Measurements from ENCODE around the gene FAM209A.
"Not testable (repeated sequence)": the region's sequence is repeated elsewhere in the genome, so short reads cannot be mapped to it uniquely, and the experiment has no call there.

FAM209A gene

DNA sequence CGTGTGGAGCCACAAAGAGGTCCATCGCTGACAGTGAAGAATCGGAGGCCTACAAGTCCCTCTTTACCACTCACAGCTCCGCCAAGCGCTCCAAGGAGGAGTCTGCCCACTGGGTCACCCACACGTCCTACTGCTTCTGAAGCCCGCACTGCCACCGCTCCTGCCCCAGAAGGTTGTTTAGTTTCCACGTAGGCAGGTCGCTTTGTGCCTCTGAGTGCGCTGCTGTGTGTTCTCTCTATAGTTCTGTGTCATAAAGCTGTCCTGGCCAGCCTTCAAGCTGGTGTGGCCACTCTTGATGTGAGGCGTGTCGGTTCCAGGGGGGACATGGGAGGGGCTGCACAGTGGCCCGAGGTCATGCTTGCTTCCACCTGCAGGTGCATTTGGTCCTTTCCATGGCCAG is 6.4 kb upstream of the FAM209A start:
- TF ChIP-seq, protein P1, sequence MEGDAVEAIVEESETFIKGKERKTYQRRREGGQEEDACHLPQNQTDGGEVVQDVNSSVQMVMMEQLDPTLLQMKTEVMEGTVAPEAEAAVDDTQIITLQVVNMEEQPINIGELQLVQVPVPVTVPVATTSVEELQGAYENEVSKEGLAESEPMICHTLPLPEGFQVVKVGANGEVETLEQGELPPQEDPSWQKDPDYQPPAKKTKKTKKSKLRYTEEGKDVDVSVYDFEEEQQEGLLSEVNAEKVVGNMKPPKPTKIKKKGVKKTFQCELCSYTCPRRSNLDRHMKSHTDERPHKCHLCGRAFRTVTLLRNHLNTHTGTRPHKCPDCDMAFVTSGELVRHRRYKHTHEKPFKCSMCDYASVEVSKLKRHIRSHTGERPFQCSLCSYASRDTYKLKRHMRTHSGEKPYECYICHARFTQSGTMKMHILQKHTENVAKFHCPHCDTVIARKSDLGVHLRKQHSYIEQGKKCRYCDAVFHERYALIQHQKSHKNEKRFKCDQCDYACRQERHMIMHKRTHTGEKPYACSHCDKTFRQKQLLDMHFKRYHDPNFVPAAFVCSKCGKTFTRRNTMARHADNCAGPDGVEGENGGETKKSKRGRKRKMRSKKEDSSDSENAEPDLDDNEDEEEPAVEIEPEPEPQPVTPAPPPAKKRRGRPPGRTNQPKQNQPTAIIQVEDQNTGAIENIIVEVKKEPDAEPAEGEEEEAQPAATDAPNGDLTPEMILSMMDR (IDR thresholded peaks at IDR 0.05; ENCODE audit: control insufficient read depth, extremely low read depth, insufficient read depth), result no peak
- no peak for DNase-seq (ENCODE audit: low read depth)
- no peak overlapping the region for H3K4me3 ChIP-seq (ENCODE audit: low read depth, low read length)

- H3K4me3 ChIP-seq (ENCODE audit: low read depth, low read length), result no peak overlapping the region
- TF ChIP-seq, protein P1 (IDR thresholded peaks at IDR 0.05; ENCODE audit: control insufficient read depth, extremely low read depth, insufficient read depth), result no peak
- DNase-seq (ENCODE audit: low read depth), result no peak
Measured at GRCh38 chr20:56518721-56519398, 5.7 kb upstream of the FAM209A start.

- no peak for DNase-seq (ENCODE audit: low read depth)
- no peak overlapping the region for H3K4me3 ChIP-seq (ENCODE audit: low read depth, low read length)
- TF ChIP-seq, protein P1 (IDR thresholded peaks at IDR 0.05; ENCODE audit: control insufficient read depth, extremely low read depth, insufficient read depth), result no peak
Measured at GRCh38 chr20:56519551-56519950, 5.0 kb upstream of the FAM209A start.

DNA sequence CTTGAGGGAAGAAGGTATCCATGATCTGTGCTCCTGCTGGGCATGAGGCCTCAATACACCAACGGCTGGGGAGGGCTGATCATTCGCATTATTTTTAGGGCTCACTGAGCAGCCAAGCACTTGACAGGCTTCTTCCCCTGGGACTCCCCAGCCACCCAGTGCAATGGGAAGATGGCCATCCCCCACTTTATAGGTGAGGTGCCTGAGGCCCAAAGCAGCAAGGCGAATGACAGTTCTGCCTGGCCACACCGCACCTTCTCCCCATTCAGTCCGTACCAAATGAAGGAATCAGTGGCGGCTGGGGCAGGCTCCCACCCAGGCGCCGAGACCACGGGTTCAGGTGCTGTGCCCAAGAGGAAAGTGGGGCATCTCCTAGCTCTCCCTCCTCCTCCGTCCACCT is 4.4 kb upstream of the FAM209A start:
- TF ChIP-seq, protein P1 (IDR thresholded peaks at IDR 0.05; ENCODE audit: control insufficient read depth, extremely low read depth, insufficient read depth), result no peak
- H3K4me3 ChIP-seq (ENCODE audit: low read depth, low read length), result no peak overlapping the region
- DNase-seq (ENCODE audit: low read depth), result no peak

GRCh38 chr20:56520746-56521354 is 3.7 kb upstream of the FAM209A start:
- DNase-seq (ENCODE audit: low read depth); H3K4me3 ChIP-seq (ENCODE audit: low read depth, low read length): not testable (repeated sequence)

DNA sequence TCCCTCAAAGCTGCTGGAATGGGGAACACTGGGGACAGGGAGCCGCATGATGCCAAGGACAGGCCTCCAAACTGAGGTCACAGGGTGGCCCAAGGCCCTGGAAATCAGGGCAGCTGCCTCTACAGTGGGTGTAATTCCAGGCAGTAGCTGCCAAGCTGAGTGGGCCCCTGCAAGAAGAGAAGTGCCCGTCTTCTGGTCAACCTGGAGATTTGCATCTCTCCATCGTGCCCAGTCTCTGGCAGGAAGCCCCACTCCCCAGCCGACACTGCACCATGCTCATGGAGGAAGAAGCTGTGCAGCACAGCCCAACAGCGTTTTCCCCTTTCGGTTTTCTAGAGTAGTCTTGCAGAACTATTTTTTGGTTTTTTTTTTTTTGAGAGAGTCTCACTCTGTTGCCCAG is 2.2 kb upstream of the FAM209A start:
- TF ChIP-seq, protein P1 (IDR thresholded peaks at IDR 0.05; ENCODE audit: control insufficient read depth, extremely low read depth, insufficient read depth), result no peak
- no peak for DNase-seq (ENCODE audit: low read depth)
- H3K4me3 ChIP-seq (ENCODE audit: low read depth, low read length), result no peak overlapping the region

- no peak for DNase-seq (ENCODE audit: low read depth)
- H3K4me3 ChIP-seq (ENCODE audit: low read depth, low read length), result no peak overlapping the region
- TF ChIP-seq, protein P1 (IDR thresholded peaks at IDR 0.05; ENCODE audit: control insufficient read depth, extremely low read depth, insufficient read depth), result no peak
Measured at GRCh38 chr20:56527521-56527920, 3.0 kb downstream of the FAM209A start.

DNA sequence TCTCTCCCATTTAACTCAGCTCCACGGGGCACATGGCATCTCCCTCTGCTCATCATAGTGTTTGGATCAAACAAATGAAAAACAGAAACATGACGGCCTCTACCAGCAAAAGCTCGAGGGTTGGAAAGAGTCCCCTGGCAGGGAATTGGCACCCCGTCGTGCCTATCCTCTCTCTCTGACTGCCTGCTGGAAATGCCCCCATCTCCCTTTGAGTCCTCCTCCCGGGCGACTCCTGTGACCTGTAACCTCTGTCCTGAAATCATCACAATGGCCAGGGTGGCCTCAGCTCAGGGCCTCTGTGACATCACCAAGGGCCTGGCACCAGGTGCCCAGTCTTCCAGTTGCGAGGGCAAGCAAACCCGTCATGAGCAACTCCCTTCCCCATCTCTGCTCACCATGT is 8.4 kb downstream of the FAM209A start, which contains the start of gene FAM209B:
Gene FAM209B (plus strand): TSS at position 301 of the 400 bp plus-strand sequence. CDS start 96 bp downstream, at position 397.
- DNase-seq (ENCODE audit: low read depth); H3K4me3 ChIP-seq (ENCODE audit: low read depth, low read length): not testable (repeated sequence)

All from LNCaP clone FGC (cell line).